ENCODE results near the gene GRK4. TPM values are rescaled to one million over a fixed set of nuclear protein-coding genes. Genes with fewer than 3 reads are reported as not detected.

GRK4 gene
- total and polyA plus RNA-seq, 2 of the 4 experiments (the other 2 are of a cell fraction): 1.6 to 2.2 TPM

- Histone ChIP-seq H2BK20ac (ENCODE audit: low read depth, low read length) (no peak overlapping the region), H2AK9ac (replicated peaks; ENCODE audit: low read depth, low read length, poor library complexity) (no peak overlapping the region), H3K4ac (ENCODE audit: low read depth, low read length) (no peak overlapping the region), H4K91ac (ENCODE audit: insufficient read depth, low read depth, low read length) (no peak overlapping the region), H2AK5ac (ENCODE audit: low read depth, low read length) (no peak overlapping the region), H4K20me1 (ENCODE audit: insufficient read depth, low read length) (peaks cover 46% of the 10 kb centered on the region), H2BK5ac (ENCODE audit: low read depth, low read length, poor library complexity, severe bottlenecking) (no peak overlapping the region), H3K4me1 (ENCODE audit: control insufficient read depth, insufficient read depth, low read length) (peaks cover 6% of the 10 kb centered on the region), H2AFZ (replicated peaks; ENCODE audit: low read length, poor library complexity) (peak overlapping the region; percentile 28), H3K18ac (ENCODE audit: low read depth, low read length) (no peak overlapping the region), H3K23ac (ENCODE audit: low read depth, low read length) (no peak overlapping the region), H3K9me1 (ENCODE audit: insufficient read depth, low read length) (peaks cover 9% of the 10 kb centered on the region; the same call in 1 of the 2 replicates), H3K9me3 (ENCODE audit: control insufficient read depth, insufficient read depth, low read length) (no peaks in the 10 kb centered on the region), H4K5ac (ENCODE audit: low read depth, low read length) (no peak overlapping the region), H3K4me3 (ENCODE audit: insufficient read depth, low read depth, low read length) (no peak overlapping the region), H3K79me1 (ENCODE audit: low read depth in 1 of 2, low read length in 2 of 2) (peaks cover 21 to 54% of the 10 kb centered on the region in 2 experiments), H3K9ac (ENCODE audit: low read depth, low read length) (no peak overlapping the region), H2BK15ac (ENCODE audit: low read depth, low read length) (no peak overlapping the region), H3K56ac (ENCODE audit: extremely low read depth, insufficient read depth, low read length) (no peak overlapping the region), H3K27me3 (ENCODE audit: control insufficient read depth, insufficient read depth, low read length) (no peaks in the 10 kb centered on the region), H2BK120ac (ENCODE audit: low read depth, low read length) (no peak overlapping the region), H3K27ac (ENCODE audit: insufficient read depth, low read length) (no peak overlapping the region), H3K14ac (replicated peaks; ENCODE audit: low read depth, low read length) (no peak overlapping the region), H4K8ac (ENCODE audit: low read depth in 2 of 2, low read length in 2 of 2) (no peak overlapping the region), H3K36me3 (ENCODE audit: control insufficient read depth, insufficient read depth, low read length) (peaks cover 73% of the 10 kb centered on the region), H3K4me2 (ENCODE audit: low read depth, low read length) (no peak overlapping the region)
- no TSS peak for BruUV-seq (replicated peaks)
- CTCF ChIA-PET: no interaction called here
- dilution Hi-C loops (cut with HindIII; ENCODE audit: low sequenced_read_pairs, unreplicated experiment) (no loop called here), intact Hi-C loops (cut with micrococcal nuclease) (no loop called here), in situ Hi-C loops (cut with MboI; ENCODE audit: low sequenced_read_pairs) (no loop called here)
- no peak for ATAC-seq (ENCODE audit: low read depth)
- DNase-seq: no peak
- no peak for TF ChIP-seq CEBPB (IDR thresholded peaks at IDR 0.05; ENCODE audit: low read depth, low read length)
- no peak for TF ChIP-seq MAZ (IDR thresholded peaks at IDR 0.05; ENCODE audit: borderline replicate concordance, low read depth, low read length)
- TF ChIP-seq RCOR1 (IDR thresholded peaks at IDR 0.05; ENCODE audit: insufficient replicate concordance, low read length): no peak
- TF ChIP-seq RAD21 (IDR thresholded peaks at IDR 0.05; ENCODE audit: low read length): no peak
- no peak for TF ChIP-seq USF2 (IDR thresholded peaks at IDR 0.05; ENCODE audit: low read depth, low read length)
- TF ChIP-seq RFX5 (IDR thresholded peaks at IDR 0.05; ENCODE audit: low read depth, low read length): no peak
- POLR2A ChIA-PET (ENCODE audit: unreplicated experiment): interaction anchor here (0.5 kb wide), 1 partner anchor 84 kb away, joined by 7 read pairs; no protein-coding TSS in a partner anchor
- 97% methylated on average over 16 of the region's 29 CpGs; no CpG with 5 or more reads in 1 of the 2 experiments for WGBS, 2 experiments (ENCODE audit: extremely low coverage in 2 of 2, insufficient read length in 1 of 2)
Observed at GRCh38 chr4:2940267-2941137, 22.9 kb upstream of the GRK4 start.
